Tibial nerve (tissue), 3 donors: ENCODE measurements around the gene LSM11.
"Not testable (repeated sequence)": the region's sequence is repeated elsewhere in the genome, so short reads cannot be mapped to it uniquely, and the experiment has no call there.

Experiments used
- CTCF ChIP-seq, 5 experiments: fragments of 200-600 bp in 3 of 5; fragments of 450-650 bp in 2 of 5; sonication (generic) in 3 of 5; IDR thresholded peaks; one replicate each; pipeline ENCODE4 v1.5.1; 2016 to 2019; ENCODE audit warnings: antibody characterized with exemption in 5 of 5, mild to moderate bottlenecking in 3 of 5, moderate library complexity in 2 of 5
- POLR2A ChIP-seq, 2 donors: fragments of 450-650 bp; IDR thresholded peaks; one replicate each; pipeline ENCODE4 v1.6.1; 2017; ENCODE audit warnings: antibody characterized with exemption in 2 of 2, mild to moderate bottlenecking in 2 of 2, moderate library complexity in 2 of 2

GRCh38 chr5:157696154-157696553 lies 47.4 kb upstream of the LSM11 start:
- TF ChIP-seq CTCF, POLR2A (IDR thresholded peaks at IDR 0.05): not testable (repeated sequence)
